Measurements from ENCODE around the gene ZNF581.

GRCh38 chr19:55667006-55667381 is 23.5 kb downstream of the ZNF581 start:
- TF ChIP-seq CTCF (conservative IDR thresholded peaks at IDR 0.05 in 1 of 2, IDR thresholded peaks at IDR 0.05 in 1 of 2; ENCODE audit: extremely low read depth in 1 of 2, insufficient read depth in 1 of 2, low read depth in 1 of 2, low read length in 2 of 2), result no peak
- TF ChIP-seq EZH2 (IDR thresholded peaks at IDR 0.05; ENCODE audit: borderline replicate concordance, low read length), result no peak
